Renal cortex interstitium (tissue), 11 donors: ENCODE data around the gene ORAI2. TPM values are rescaled to one million over a fixed set of nuclear protein-coding genes. Genes with fewer than 3 reads are reported as not detected.
"Not testable (repeated sequence)": the region's sequence is repeated elsewhere in the genome, so short reads cannot be mapped to it uniquely, and the experiment has no call there.

Experiments used
- DNase-seq, 11 donors: peaks; one replicate each; pipeline ENCODE4 v3.0.0-alpha.2; 2013; ENCODE audit warnings: low read depth in 9 of 11, low spot score in 4 of 11; ENCODE audit errors: extremely low read depth in 1 of 11
- polyA plus RNA-seq, 3 donors: library from polyadenylated mRNA; unstranded; fragments of 120-200 nt; gene quantifications; one replicate each; pipeline ENCODE4 v1.2.1, GENCODE V29; 2013; ENCODE audit not compliant: insufficient read length in 3 of 3

Gene ORAI2
- polyA plus RNA-seq, 3 donors: 15.1 to 25.8 (median 24.1) TPM

GRCh38 chr7:102408530-102408929 lies 24.8 kb upstream of the ORAI2 start:
- not testable (repeated sequence) for DNase-seq

- no peak for DNase-seq
These were observed 24.0 kb upstream of the ORAI2 start for GRCh38 chr7:102409340-102409739.

- no peak for DNase-seq
These were observed 23.3 kb upstream of the ORAI2 start for GRCh38 chr7:102410123-102410522.

GRCh38 chr7:102410918-102411317 lies 22.5 kb upstream of the ORAI2 start:
- DNase-seq: no peak

- no peak for DNase-seq
These were observed 20.8 kb upstream of the ORAI2 start for GRCh38 chr7:102412548-102412947.

GRCh38 chr7:102413091-102413490 lies 20.3 kb upstream of the ORAI2 start:
- DNase-seq: no peak

GRCh38 chr7:102413611-102414010 lies 19.8 kb upstream of the ORAI2 start:
- DNase-seq: no peak

GRCh38 chr7:102415685-102416225 lies 17.6 kb upstream of the ORAI2 start:
- DNase-seq: no peak

- DNase-seq: no peak
These were observed 17.0 kb upstream of the ORAI2 start for GRCh38 chr7:102416406-102416805.

GRCh38 chr7:102417105-102417504 lies 16.3 kb upstream of the ORAI2 start:
- DNase-seq: no peak

- DNase-seq: no peak
These were observed 14.8 kb upstream of the ORAI2 start for GRCh38 chr7:102418592-102418991.

GRCh38 chr7:102421706-102422240 lies 11.6 kb upstream of the ORAI2 start:
- no peak for DNase-seq

GRCh38 chr7:102424129-102424551 lies 9.2 kb upstream of the ORAI2 start:
- peak in 2 of 11 donors; percentile 28 to 47 for DNase-seq

- no peak for DNase-seq
These were observed 8.6 kb upstream of the ORAI2 start for GRCh38 chr7:102424787-102425218.

- no peak for DNase-seq
These were observed 7.6 kb upstream of the ORAI2 start for GRCh38 chr7:102425639-102426267.

- DNase-seq: no peak
These were observed 6.9 kb upstream of the ORAI2 start for GRCh38 chr7:102426268-102427018.

- no peak for DNase-seq
These were observed 6.4 kb upstream of the ORAI2 start for GRCh38 chr7:102427019-102427405.

GRCh38 chr7:102429141-102429899 lies 4.1 kb upstream of the ORAI2 start:
- DNase-seq: no peak

- no peak for DNase-seq
These were observed 1.6 kb upstream of the ORAI2 start for GRCh38 chr7:102431617-102432298.
